Hepatocyte (in vitro differentiated cells): ENCODE results near the gene NIN.

Experiments
- CTCF ChIP-seq: fragments of 200-600 bp; sonication (generic); IDR thresholded peaks from 2 replicates; pipeline ENCODE4 v1.5.1; 2016; ENCODE audit warnings: antibody characterized with exemption, mild to moderate bottlenecking; ENCODE audit not compliant: poor library complexity
- EZH2phosphoT487 ChIP-seq: fragments of 200-600 bp; sonication (generic); IDR thresholded peaks from one replicate; pipeline ENCODE4 v1.6.1; 2018; ENCODE audit warnings: antibody characterized with exemption, mild to moderate bottlenecking, low read depth, moderate library complexity; ENCODE audit not compliant: unreplicated experiment, severe bottlenecking

GRCh38 chr14:50775357-50775756 lies 55.6 kb downstream of the NIN start:
- TF ChIP-seq CTCF (no peak), EZH2phosphoT487 (no peak)
